ENCODE measurements around the gene SSBP2.

- no peak for TF ChIP-seq CTCF (IDR thresholded peaks at IDR 0.05; ENCODE audit: borderline replicate concordance, extremely low read depth, low read length, poor library complexity, severe bottlenecking)
- TF ChIP-seq EZH2 (IDR thresholded peaks at IDR 0.05; ENCODE audit: borderline replicate concordance, low read depth, low read length, severe bottlenecking) = no peak
Measured at GRCh38 chr5:81718300-81718699, 32.6 kb downstream of the SSBP2 start.
